A549 (cell line): ENCODE results near the gene PRDM1. TPM values are rescaled to one million over a fixed set of nuclear protein-coding genes. Genes with fewer than 3 reads are reported as not detected.

Experiments used
- ATAC-seq, 2 experiments: fragments of 200-7000 bp in 1 of 2; fragments of >200 bp in 1 of 2; cut with Nextera tagmentation in 1 of 2; cut with Tn5 transposase in 1 of 2; 3 replicates each; pipeline versions ENCODE4 v1.8.0 to v1.9.1; 2018 to 2020; ENCODE audit warnings: mild to moderate bottlenecking in 1 of 2, moderate library complexity in 1 of 2
- CTCF ChIA-PET: fragments of 300-600 bp; sonication (Branson Sonifier 250); formaldehyde crosslinking; extraction: SDS; loops from one replicate; lab custom pipeline; 2021; ENCODE audit warnings: antibody characterized with exemption, inconsistent platforms; lab: Yijun Ruan, JAX
- POLR2A ChIA-PET: fragments of 350-600 bp; formaldehyde crosslinking; extraction: SDS; loops from one replicate; lab custom pipeline; 2021; ENCODE audit warnings: antibody characterized with exemption, inconsistent platforms; lab: Yijun Ruan, JAX
- DNase-seq, 2 experiments: peaks; one replicate each; pipeline versions ENCODE4 v3.0.0 to v3.0.0-alpha.2; 2011 to 2016; ENCODE audit warnings: low read depth in 1 of 2, low spot score in 1 of 2
- FAIRE-seq: peaks from 2 replicates; lab custom pipeline; 2011; peaks lifted over from hg19 to GRCh38; lab: Jason Lieb, UNC
- H3K27ac ChIP-seq, 2 experiments: fragments of >200 bp; sonication (Bioruptor Twin); formaldehyde crosslinking; 3 replicates each; pipeline ENCODE4 v1.5.1; 2016 to 2017
- H3K4me1 ChIP-seq: fragments of >200 bp; sonication (Bioruptor Twin); formaldehyde crosslinking; 3 replicates; pipeline ENCODE4 v1.6.1; 2016
- H3K4me2 ChIP-seq: fragments of >200 bp; sonication (Bioruptor Twin); formaldehyde crosslinking; 3 replicates; pipeline ENCODE4 v1.6.1; 2016
- H3K4me3 ChIP-seq: fragments of >200 bp; sonication (Bioruptor Twin); formaldehyde crosslinking; 3 replicates; pipeline ENCODE4 v1.5.1; 2016
- H3K9me3 ChIP-seq: fragments of >200 bp; sonication (Bioruptor Twin); formaldehyde crosslinking; 3 replicates; pipeline ENCODE4 v1.6.1; 2016
- CBX2 ChIP-seq: fragments of 200-600 bp; sonication (generic); IDR thresholded peaks from 2 replicates; pipeline ENCODE4 v1.6.1; 2016; ENCODE audit warnings: low read depth, mild to moderate bottlenecking, borderline replicate concordance
- CBX8 ChIP-seq: fragments of 200-600 bp; sonication (generic); IDR thresholded peaks from 2 replicates; pipeline ENCODE4 v1.6.1; 2016
- CEBPB ChIP-seq, 2 experiments: fragments of >200 bp in 1 of 2; sonication (Bioruptor Twin) in 1 of 2; formaldehyde crosslinking in 1 of 2; IDR thresholded peaks; 2 replicates each; pipeline ENCODE4 v1.6.1; 2012 to 2016
- CHD2 ChIP-seq: fragments of 150-350 bp; IDR thresholded peaks from 2 replicates; pipeline ENCODE4 v1.6.1; 2014; ENCODE audit warnings: low read length; ENCODE audit not compliant: partially characterized antibody
- EHMT2 ChIP-seq: fragments of 200-600 bp; sonication (generic); IDR thresholded peaks from 2 replicates; pipeline ENCODE4 v1.6.1; 2016; ENCODE audit warnings: antibody characterized with exemption, low read depth, mild to moderate bottlenecking, moderate library complexity
- EP300 ChIP-seq, 2 experiments: fragments of >200 bp; sonication (Bioruptor Twin); formaldehyde crosslinking; IDR thresholded peaks; 2 replicates in 1 of 2; 3 replicates in 1 of 2; pipeline ENCODE4 v1.6.1; 2016 to 2017
- FOSB ChIP-seq: fragments of 250-450 bp; sonication (Bioruptor Pico); IDR thresholded peaks from 2 replicates; pipeline ENCODE4 v1.5.0; 2020; ENCODE audit warnings: mild to moderate bottlenecking, moderate library complexity
- FOXS1 ChIP-seq: fragments of 250-450 bp; sonication (Bioruptor Pico); IDR thresholded peaks from 2 replicates; pipeline ENCODE4 v1.5.0; 2020; ENCODE audit warnings: mild to moderate bottlenecking, moderate library complexity
- GATA3 ChIP-seq: IDR thresholded peaks from 2 replicates; pipeline ENCODE4 v1.6.1; 2012; ENCODE audit warnings: borderline replicate concordance
- HES2 ChIP-seq: fragments of >200 bp; sonication (Bioruptor Twin); formaldehyde crosslinking; IDR thresholded peaks from 2 replicates; pipeline ENCODE4 v1.6.1; 2016
- HOXB13 ChIP-seq: fragments of 250-450 bp; sonication (Bioruptor Pico); IDR thresholded peaks from 2 replicates; pipeline ENCODE4 v1.5.0; 2020; ENCODE audit warnings: low read depth, mild to moderate bottlenecking, moderate library complexity
- JUN ChIP-seq, 2 experiments: fragments of >200 bp; sonication (Bioruptor Twin); formaldehyde crosslinking; IDR thresholded peaks; 2 replicates in 1 of 2; 3 replicates in 1 of 2; pipeline ENCODE4 v1.6.1; 2016 to 2017
- JUNB ChIP-seq: fragments of >200 bp; sonication (Bioruptor Twin); formaldehyde crosslinking; IDR thresholded peaks from 2 replicates; pipeline ENCODE4 v1.6.1; 2016
- MAZ ChIP-seq: fragments of 150-350 bp; IDR thresholded peaks from 2 replicates; pipeline ENCODE4 v1.6.1; 2014; ENCODE audit warnings: antibody characterized with exemption, low read depth, low read length, borderline replicate concordance
- MYC ChIP-seq: IDR thresholded peaks from 2 replicates; pipeline ENCODE4 v1.6.1; 2012; ENCODE audit warnings: mild to moderate bottlenecking, inconsistent platforms, low read length, improper control_type of control experiment, borderline replicate concordance
- NPAS2 ChIP-seq: fragments of 250-450 bp; sonication (Bioruptor Pico); IDR thresholded peaks from 2 replicates; pipeline ENCODE4 v1.8.0; 2022; ENCODE audit warnings: mild to moderate bottlenecking, moderate library complexity, borderline replicate concordance
- NR3C1 ChIP-seq: fragments of >200 bp; sonication (Bioruptor Twin); formaldehyde crosslinking; IDR thresholded peaks from 3 replicates; pipeline ENCODE4 v1.6.1; 2017
- POLR2A ChIP-seq: IDR thresholded peaks from 2 replicates; pipeline ENCODE4 v1.6.1; 2012; ENCODE audit warnings: mild to moderate bottlenecking, low read length
- POLR2AphosphoS2 ChIP-seq: conservative IDR thresholded peaks from 2 replicates; pipeline ENCODE4 v1.6.1; 2012; ENCODE audit warnings: low read length, improper control_type of control experiment, inconsistent platforms
- RAD21 ChIP-seq, 2 experiments: fragments of >200 bp in 1 of 2; sonication (Bioruptor Twin) in 1 of 2; formaldehyde crosslinking in 1 of 2; IDR thresholded peaks in 1 of 2; conservative IDR thresholded peaks in 1 of 2; 2 replicates in 1 of 2; 3 replicates in 1 of 2; pipeline ENCODE4 v1.6.1; 2012 to 2018; ENCODE audit warnings: inconsistent platforms in 1 of 2
- RNF2 ChIP-seq: fragments of 200-600 bp; sonication (generic); IDR thresholded peaks from 2 replicates; pipeline ENCODE4 v1.6.1; 2016; ENCODE audit warnings: low read depth, mild to moderate bottlenecking, antibody characterized with exemption, moderate library complexity, borderline replicate concordance
- WGBS: methylation state at CpG from one replicate; pipeline ENCODE4 v1.1.6; 2017; ENCODE audit errors: missing lambda C conversion rate; 5-methylcytosine and 5-hydroxymethylcytosine counted together
- polyA plus RNA-seq, 4 experiments: library from polyadenylated mRNA; depleted of rRNA in 3 of 4; stranded (reverse); fragments of >200 nt; fragmentation: RNase III in 1 of 4; extraction: RNeasy Plus Mini Kit Qiagen cat#74134 plus additional on column Dnase treatment in 1 of 4; gene quantifications; 2 replicates in 3 of 4; 3 replicates in 1 of 4; pipeline ENCODE4 v1.2.3, GENCODE V29; 2011 to 2017
- TF ChIP-seq, protein P1 (sequence below): fragments of 450-650 bp; IDR thresholded peaks from 2 replicates; pipeline ENCODE4 v1.6.1; 2014; ENCODE audit warnings: antibody characterized with exemption
- TF ChIP-seq, protein P2 (sequence below): fragments of 250-450 bp; sonication (Bioruptor Pico); IDR thresholded peaks from 2 replicates; pipeline ENCODE4 v1.5.0; 2020; ENCODE audit warnings: low read depth, mild to moderate bottlenecking, moderate library complexity
- TF ChIP-seq, protein P3 (sequence below): IDR thresholded peaks from 2 replicates; pipeline ENCODE4 v1.6.1; 2012

PRDM1 gene
- polyA plus RNA-seq, 2 of the 4 experiments (the other 2 are of a cell fraction): 2.6 to 11.2 TPM

DNA sequence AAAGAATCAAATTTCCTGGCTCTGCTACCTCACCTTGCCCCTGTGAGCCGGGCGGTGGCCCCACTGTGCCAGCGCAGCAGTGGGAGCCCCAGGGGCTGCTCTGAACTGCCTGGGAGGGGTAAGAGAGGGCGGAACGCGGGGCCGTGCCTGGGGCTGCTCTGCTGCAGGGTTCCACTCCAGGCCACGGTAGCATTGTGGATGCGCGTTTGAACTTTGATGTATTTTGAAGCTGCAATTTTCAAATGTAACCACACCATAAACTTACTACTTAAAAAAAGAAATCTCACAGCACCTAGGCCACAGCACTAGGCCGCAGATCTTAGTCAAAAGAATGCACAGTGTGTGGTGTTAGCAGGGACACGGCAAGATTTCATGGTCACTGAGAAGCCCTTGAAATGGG is 57.5 kb downstream of the PRDM1 start:
- FAIRE-seq: no peak
- TF ChIP-seq EP300 (IDR thresholded peaks at IDR 0.05) (no peak), HOXB13 (no peak), NPAS2 (CRISPR knock-in tag) (no peak), POLR2A (no peak), RNF2 (no peak), GATA3 (no peak), JUNB (no peak)
- TF ChIP-seq, protein P1, sequence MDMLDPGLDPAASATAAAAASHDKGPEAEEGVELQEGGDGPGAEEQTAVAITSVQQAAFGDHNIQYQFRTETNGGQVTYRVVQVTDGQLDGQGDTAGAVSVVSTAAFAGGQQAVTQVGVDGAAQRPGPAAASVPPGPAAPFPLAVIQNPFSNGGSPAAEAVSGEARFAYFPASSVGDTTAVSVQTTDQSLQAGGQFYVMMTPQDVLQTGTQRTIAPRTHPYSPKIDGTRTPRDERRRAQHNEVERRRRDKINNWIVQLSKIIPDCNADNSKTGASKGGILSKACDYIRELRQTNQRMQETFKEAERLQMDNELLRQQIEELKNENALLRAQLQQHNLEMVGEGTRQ: no peak
- TF ChIP-seq, all 56 proteins: peak for 0

DNA sequence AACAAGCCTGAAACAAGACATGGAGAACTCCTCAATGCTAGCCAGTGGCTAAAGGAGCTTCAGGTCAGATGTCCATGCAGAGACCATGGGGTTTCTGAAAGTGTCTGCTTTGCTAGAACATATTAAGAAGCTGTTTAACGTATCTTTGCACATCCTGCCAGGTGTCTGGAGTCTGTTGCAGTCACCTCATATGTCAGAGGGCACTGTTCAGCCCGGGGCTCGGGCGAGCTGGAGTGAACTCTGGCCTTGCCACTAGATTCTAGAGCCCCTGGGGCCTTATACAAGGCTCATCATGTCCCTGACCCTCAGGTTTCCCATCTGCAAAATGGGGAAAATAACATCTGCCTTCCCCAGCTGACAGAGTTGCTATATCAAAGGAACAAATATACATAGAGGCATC is 59.0 kb downstream of the PRDM1 start:
- TF ChIP-seq CEBPB (IDR thresholded peaks at IDR 0.05) (no peak), MAZ (no peak), GATA3 (no peak), EP300 (IDR thresholded peaks at IDR 0.05) (no peak), HES2 (no peak), CBX2 (no peak), RAD21 (conservative IDR thresholded peaks at IDR 0.05 in 1 of 2, IDR thresholded peaks at IDR 0.05 in 1 of 2) (no peak), NPAS2 (CRISPR knock-in tag) (no peak), POLR2AphosphoS2 (no peak), FOSB (CRISPR knock-in tag) (no peak), JUN (IDR thresholded peaks at IDR 0.05) (no peak)
- TF ChIP-seq, protein P2, sequence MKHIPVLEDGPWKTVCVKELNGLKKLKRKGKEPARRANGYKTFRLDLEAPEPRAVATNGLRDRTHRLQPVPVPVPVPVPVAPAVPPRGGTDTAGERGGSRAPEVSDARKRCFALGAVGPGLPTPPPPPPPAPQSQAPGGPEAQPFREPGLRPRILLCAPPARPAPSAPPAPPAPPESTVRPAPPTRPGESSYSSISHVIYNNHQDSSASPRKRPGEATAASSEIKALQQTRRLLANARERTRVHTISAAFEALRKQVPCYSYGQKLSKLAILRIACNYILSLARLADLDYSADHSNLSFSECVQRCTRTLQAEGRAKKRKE (CRISPR knock-in tag): no peak
- ATAC-seq (no peak), FAIRE-seq (no peak), DNase-seq (no peak)
- POLR2A ChIA-PET: no interaction called here
- Histone ChIP-seq H3K4me3 (no peak overlapping the region), H3K27ac (no peak overlapping the region), H3K4me1 (peaks cover 5% of the 10 kb centered on the region; the same call in 1 of the 3 replicates), H3K4me2 (no peak overlapping the region), H3K9me3 (no peaks in the 10 kb centered on the region)
- 90% methylated on average over 1 of the region's 4 CpGs for WGBS
- CTCF ChIA-PET: no interaction called here

More for the DNA sequence above, 57.5 kb downstream of the PRDM1 start:
- POLR2A ChIA-PET: no interaction called here
- CTCF ChIA-PET: interaction anchor here (1.6 kb wide), 1 partner anchor 13 kb away, joined by 3 read pairs; no protein-coding TSS in a partner anchor
- H3K4me2 ChIP-seq: no peak overlapping the region
- peaks cover 5% of the 10 kb centered on the region; the same call in 1 of the 3 replicates for H3K4me1 ChIP-seq
- no peak overlapping the region for H3K4me3 ChIP-seq
- WGBS: 93% methylated on average over 12 of the region's 12 CpGs
- DNase-seq: no peak
- ATAC-seq: no peak
- no peaks in the 10 kb centered on the region for H3K9me3 ChIP-seq
- no peak overlapping the region for H3K27ac ChIP-seq

- Histone ChIP-seq H3K27ac (no peak overlapping the region), H3K4me1 (peaks cover 5% of the 10 kb centered on the region; the same call in 1 of the 3 replicates), H3K4me2 (no peak overlapping the region), H3K9me3 (no peaks in the 10 kb centered on the region)
- POLR2A ChIA-PET: no interaction called here
- no peak for FAIRE-seq
- DNase-seq: no peak
- no peak for ATAC-seq
- TF ChIP-seq POLR2AphosphoS2 (no peak), NR3C1 (no peak), POLR2A (no peak), EHMT2 (no peak), FOSB (CRISPR knock-in tag) (no peak), HOXB13 (no peak), JUN (IDR thresholded peaks at IDR 0.05) (no peak), FOXS1 (no peak), MYC (no peak), CBX8 (no peak), CHD2 (no peak)
- TF ChIP-seq, protein P3, sequence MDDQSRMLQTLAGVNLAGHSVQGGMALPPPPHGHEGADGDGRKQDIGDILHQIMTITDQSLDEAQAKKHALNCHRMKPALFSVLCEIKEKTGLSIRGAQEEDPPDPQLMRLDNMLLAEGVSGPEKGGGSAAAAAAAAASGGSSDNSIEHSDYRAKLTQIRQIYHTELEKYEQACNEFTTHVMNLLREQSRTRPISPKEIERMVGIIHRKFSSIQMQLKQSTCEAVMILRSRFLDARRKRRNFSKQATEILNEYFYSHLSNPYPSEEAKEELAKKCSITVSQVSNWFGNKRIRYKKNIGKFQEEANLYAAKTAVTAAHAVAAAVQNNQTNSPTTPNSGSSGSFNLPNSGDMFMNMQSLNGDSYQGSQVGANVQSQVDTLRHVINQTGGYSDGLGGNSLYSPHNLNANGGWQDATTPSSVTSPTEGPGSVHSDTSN: no peak
- TF ChIP-seq, all 56 proteins: peak for 0
- 87% methylated on average over 7 of the region's 7 CpGs for WGBS
- no peak overlapping the region for H3K4me3 ChIP-seq
- CTCF ChIA-PET: interaction anchor here (1.0 kb wide), 1 partner anchor 9 kb away, joined by 3 read pairs; no protein-coding TSS in a partner anchor
These were observed 59.6 kb downstream of the PRDM1 start for GRCh38 chr6:106145741-106146227.
